H9 (cell line): Measurements from ENCODE around the gene SHH. TPM values are rescaled to one million over a fixed set of nuclear protein-coding genes. Genes with fewer than 3 reads are reported as not detected.

ENCODE experiments used
- DNase-seq: peaks from one replicate; pipeline ENCODE4 v3.0.0-alpha.2; 2017
- H2AFZ ChIP-seq: one replicate; pipeline ENCODE4 v1.6.1; 2013; ENCODE audit warnings: mild to moderate bottlenecking, low read length, control low read depth, moderate library complexity
- H2AK5ac ChIP-seq: 2 replicates; pipeline ENCODE4 v1.6.1; 2013; ENCODE audit warnings: low read length, control low read depth, mixed read lengths; ENCODE audit not compliant: insufficient read length
- H2BK120ac ChIP-seq: one replicate; pipeline ENCODE4 v1.6.1; 2013; ENCODE audit warnings: low read depth, mild to moderate bottlenecking, low read length, control low read depth, inconsistent platforms; ENCODE audit not compliant: poor library complexity, severe bottlenecking
- H2BK12ac ChIP-seq: 2 replicates; pipeline ENCODE4 v1.6.1; 2013; ENCODE audit warnings: low read length, control low read depth, mixed read lengths, low read depth; ENCODE audit not compliant: insufficient read length
- H2BK15ac ChIP-seq: 2 replicates; pipeline ENCODE4 v1.6.1; 2013; ENCODE audit warnings: low read depth, low read length, control low read depth
- H2BK20ac ChIP-seq: one replicate; pipeline ENCODE4 v1.6.1; 2013; ENCODE audit warnings: low read depth, mild to moderate bottlenecking, low read length, control low read depth, inconsistent platforms; ENCODE audit not compliant: poor library complexity, severe bottlenecking
- H2BK5ac ChIP-seq: 2 replicates; pipeline ENCODE4 v1.6.1; 2013; ENCODE audit warnings: low read length, control low read depth, mixed read lengths; ENCODE audit not compliant: insufficient read length
- H3K14ac ChIP-seq: 2 replicates; pipeline ENCODE4 v1.6.1; 2013; ENCODE audit warnings: low read length, control low read depth; ENCODE audit not compliant: insufficient read depth
- H3K18ac ChIP-seq: 2 replicates; pipeline ENCODE4 v1.6.1; 2013; ENCODE audit warnings: low read depth, mild to moderate bottlenecking, mixed read lengths, low read length, control low read depth; ENCODE audit not compliant: insufficient read length
- H3K23ac ChIP-seq: 2 replicates; pipeline ENCODE4 v1.6.1; 2013; ENCODE audit warnings: low read length, control low read depth, mixed read lengths, low read depth; ENCODE audit not compliant: insufficient read length
- H3K23me2 ChIP-seq: 2 replicates; pipeline ENCODE4 v1.6.1; 2013; ENCODE audit warnings: low read depth, mild to moderate bottlenecking, mixed read lengths, low read length, control low read depth; ENCODE audit not compliant: insufficient read length, poor library complexity, severe bottlenecking
- H3K27ac ChIP-seq: 2 replicates; pipeline ENCODE4 v1.5.1; 2013; ENCODE audit warnings: low read length, control low read depth, mixed read lengths, low read depth; ENCODE audit not compliant: insufficient read length
- H3K27me3 ChIP-seq: 2 replicates; pipeline ENCODE4 v1.6.1; 2013; ENCODE audit warnings: low read length, control low read depth, inconsistent platforms; ENCODE audit not compliant: insufficient read depth
- H3K4ac ChIP-seq: 2 replicates; pipeline ENCODE4 v1.6.1; 2013; ENCODE audit warnings: low read depth, mild to moderate bottlenecking, control low read depth, inconsistent platforms, low read length, moderate library complexity
- H3K4me1 ChIP-seq: 2 replicates; pipeline ENCODE4 v1.6.1; 2013; ENCODE audit warnings: low read length, control low read depth, inconsistent platforms; ENCODE audit not compliant: insufficient read depth
- H3K4me2 ChIP-seq: 2 replicates; pipeline ENCODE4 v1.6.1; 2013; ENCODE audit warnings: low read length, control low read depth, mixed read lengths; ENCODE audit not compliant: insufficient read length, insufficient read depth
- H3K56ac ChIP-seq: 2 replicates; pipeline ENCODE4 v1.6.1; 2013; ENCODE audit warnings: low read depth, mild to moderate bottlenecking, mixed read lengths, low read length, control low read depth; ENCODE audit not compliant: insufficient read length
- H3K79me1 ChIP-seq: 2 replicates; pipeline ENCODE4 v1.6.1; 2013; ENCODE audit warnings: low read depth, mild to moderate bottlenecking, moderate library complexity, low read length, control low read depth, inconsistent platforms; ENCODE audit not compliant: insufficient read depth, poor library complexity, severe bottlenecking
- H3K79me2 ChIP-seq: 2 replicates; pipeline ENCODE4 v1.6.1; 2013; ENCODE audit warnings: low read length, control low read depth, inconsistent platforms; ENCODE audit not compliant: insufficient read depth
- H3K9ac ChIP-seq: 2 replicates; pipeline ENCODE4 v1.6.1; 2013; ENCODE audit warnings: low read length, control low read depth, mixed read lengths; ENCODE audit not compliant: insufficient read length; ENCODE audit errors: extremely low read depth
- H3K9me3 ChIP-seq: one replicate; pipeline ENCODE4 v1.6.1; 2013; ENCODE audit warnings: low read depth, low read length, inconsistent platforms; ENCODE audit not compliant: control insufficient read depth
- H3T11ph ChIP-seq: one replicate; pipeline ENCODE4 v1.6.1; 2013; ENCODE audit warnings: mild to moderate bottlenecking, low read length, control low read depth, inconsistent platforms
- H4K20me1 ChIP-seq: one replicate; pipeline ENCODE4 v1.6.1; 2013; ENCODE audit not compliant: control insufficient read depth, insufficient read length, insufficient read depth
- H4K5ac ChIP-seq: 2 replicates; pipeline ENCODE4 v1.6.1; 2013; ENCODE audit warnings: low read depth, mild to moderate bottlenecking, mixed read lengths, low read length, control low read depth; ENCODE audit not compliant: insufficient read length
- H4K8ac ChIP-seq: replicated peaks from 2 replicates; pipeline ENCODE4 v1.6.1; 2013; ENCODE audit warnings: low read length, control low read depth, mixed read lengths, low read depth; ENCODE audit not compliant: insufficient read length
- H4K91ac ChIP-seq: 2 replicates; pipeline ENCODE4 v1.6.1; 2013; ENCODE audit warnings: low read depth, mild to moderate bottlenecking, moderate library complexity, mixed read lengths, low read length, control low read depth; ENCODE audit not compliant: insufficient read length
- H3K27ac Mint-ChIP-seq, 3 experiments: 2 replicates in 2 of 3; 3 replicates in 1 of 3; pipeline ENCODE4 v1.8.0; 2020 to 2021; ENCODE audit warnings: mixed read lengths in 3 of 3, mild to moderate bottlenecking in 1 of 3, moderate library complexity in 1 of 3
- H3K27me3 Mint-ChIP-seq: 2 replicates; pipeline ENCODE4 v1.8.0; 2021; ENCODE audit warnings: low read depth, mild to moderate bottlenecking, moderate library complexity, mixed read lengths
- H3K36me3 Mint-ChIP-seq, 3 experiments: 2 replicates in 2 of 3; 3 replicates in 1 of 3; pipeline ENCODE4 v1.8.0; 2020 to 2021; ENCODE audit warnings: low read depth in 3 of 3, mixed read lengths in 3 of 3; ENCODE audit not compliant: insufficient read depth in 1 of 3
- H3K4me1 Mint-ChIP-seq, 2 experiments: 2 replicates each; pipeline ENCODE4 v1.8.0; 2020; ENCODE audit warnings: mixed read lengths in 2 of 2
- H3K4me3 Mint-ChIP-seq, 2 experiments: 2 replicates in 1 of 2; 3 replicates in 1 of 2; pipeline ENCODE4 v1.8.0; 2020 to 2021; ENCODE audit warnings: mild to moderate bottlenecking in 2 of 2, mixed read lengths in 2 of 2, moderate library complexity in 1 of 2
- H3K9me3 Mint-ChIP-seq, 2 experiments: 2 replicates in 1 of 2; 3 replicates in 1 of 2; pipeline ENCODE4 v1.8.0; 2020; ENCODE audit warnings: mild to moderate bottlenecking in 2 of 2, mixed read lengths in 2 of 2, moderate library complexity in 1 of 2
- WGBS: extraction: QIAGEN DNeasy Blood & Tissue Kit; methylation state at CpG from one replicate; pipeline ENCODE4 v1.1.7; 2013; ENCODE audit warnings: missing lambda C conversion rate, low lambda C conversion rate, mixed read lengths; ENCODE audit not compliant: insufficient read length; ENCODE audit errors: extremely low coverage; 5-methylcytosine and 5-hydroxymethylcytosine counted together
- total RNA-seq: library from RNA; stranded (reverse); gene quantifications from 2 replicates; pipeline ENCODE4 v1.2.1, GENCODE V29; 2021
- TF ChIP-seq, protein P1 (sequence below): fragments of 200-600 bp; sonication (generic); conservative IDR thresholded peaks from 3 replicates; pipeline ENCODE4 v1.8.0; 2021; ENCODE audit warnings: antibody characterized with exemption, mild to moderate bottlenecking

The SHH gene
- total RNA-seq, 1 experiment from 2014 or later = 0.07 TPM

DNA sequence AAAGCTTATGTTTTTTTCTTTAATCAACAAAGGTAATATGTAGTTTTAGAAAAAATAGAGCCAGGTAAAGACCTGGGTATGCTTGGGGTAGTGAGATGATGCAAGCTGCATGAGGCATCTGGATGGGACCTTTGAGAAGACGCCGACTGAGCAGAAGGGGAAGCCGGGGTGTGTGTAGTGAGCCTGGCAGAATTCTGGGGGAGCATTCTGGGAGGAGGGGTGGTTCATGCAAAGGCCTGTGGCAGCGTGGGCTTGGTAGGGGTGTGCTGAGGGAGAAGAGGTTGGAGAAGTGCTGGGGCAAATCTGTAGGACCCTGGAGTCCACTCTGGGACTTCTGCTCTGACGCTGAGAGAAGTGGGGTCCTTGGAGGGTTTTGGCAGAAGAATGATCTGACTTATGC lies 33.9 kb upstream of the SHH start:
- Histone ChIP-seq H3K9ac (no peak overlapping the region), H3K23ac (no peak overlapping the region), H3K9me3 (no peaks in the 10 kb centered on the region), H3K79me1 (no peaks in the 10 kb centered on the region), H3K4me2 (no peak overlapping the region), H3K14ac (no peak overlapping the region; the same call in 1 of the 2 replicates), H4K20me1 (no peaks in the 10 kb centered on the region), H4K8ac (no peak overlapping the region), H3K56ac (no peak overlapping the region), H3K18ac (no peak overlapping the region), H4K91ac (no peak overlapping the region), H3K27me3 (no peaks in the 10 kb centered on the region), H3K79me2 (no peaks in the 10 kb centered on the region), H3K4me1 (no peaks in the 10 kb centered on the region), H2BK15ac (no peak overlapping the region), H3K27ac (no peak overlapping the region), H2BK12ac (no peak overlapping the region), H3K23me2 (no peaks in the 10 kb centered on the region), H3K4ac (no peak overlapping the region), H4K5ac (no peak overlapping the region), H2BK120ac (no peak overlapping the region), H2BK20ac (no peak overlapping the region), H3T11ph (no peak overlapping the region), H2AFZ (no peak overlapping the region), H2AK5ac (no peak overlapping the region), H2BK5ac (no peak overlapping the region)
- Mint-ChIP-seq H3K9me3 (no peaks in the 10 kb centered on the region), H3K4me1 (0 out of 4 replicates have a peak, but pooled peaks cover 0 to 2% of the 10 kb centered on the region in 2 experiments), H3K27me3 (peaks cover 8% of the 10 kb centered on the region), H3K36me3 (no peaks in the 10 kb centered on the region), H3K4me3 (no peak overlapping the region), H3K27ac (no peak overlapping the region)
- TF ChIP-seq, protein P1, sequence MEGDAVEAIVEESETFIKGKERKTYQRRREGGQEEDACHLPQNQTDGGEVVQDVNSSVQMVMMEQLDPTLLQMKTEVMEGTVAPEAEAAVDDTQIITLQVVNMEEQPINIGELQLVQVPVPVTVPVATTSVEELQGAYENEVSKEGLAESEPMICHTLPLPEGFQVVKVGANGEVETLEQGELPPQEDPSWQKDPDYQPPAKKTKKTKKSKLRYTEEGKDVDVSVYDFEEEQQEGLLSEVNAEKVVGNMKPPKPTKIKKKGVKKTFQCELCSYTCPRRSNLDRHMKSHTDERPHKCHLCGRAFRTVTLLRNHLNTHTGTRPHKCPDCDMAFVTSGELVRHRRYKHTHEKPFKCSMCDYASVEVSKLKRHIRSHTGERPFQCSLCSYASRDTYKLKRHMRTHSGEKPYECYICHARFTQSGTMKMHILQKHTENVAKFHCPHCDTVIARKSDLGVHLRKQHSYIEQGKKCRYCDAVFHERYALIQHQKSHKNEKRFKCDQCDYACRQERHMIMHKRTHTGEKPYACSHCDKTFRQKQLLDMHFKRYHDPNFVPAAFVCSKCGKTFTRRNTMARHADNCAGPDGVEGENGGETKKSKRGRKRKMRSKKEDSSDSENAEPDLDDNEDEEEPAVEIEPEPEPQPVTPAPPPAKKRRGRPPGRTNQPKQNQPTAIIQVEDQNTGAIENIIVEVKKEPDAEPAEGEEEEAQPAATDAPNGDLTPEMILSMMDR = no peak
- no peak for DNase-seq
- WGBS = no CpG with 5 or more reads among the region's 5 CpGs
